GM12873 (cell line): ENCODE measurements around the gene KCNQ5.

Experiments
- CTCF ChIP-seq: IDR thresholded peaks from 2 replicates; pipeline ENCODE4 v1.5.1; 2012; ENCODE audit warnings: low read depth, mild to moderate bottlenecking, moderate library complexity, low read length, control low read depth; ENCODE audit not compliant: insufficient read depth; ENCODE audit errors: missing control alignments

Gene KCNQ5

GRCh38 chr6:73209117-73209516 is 587.3 kb downstream of the KCNQ5 start:
- TF ChIP-seq CTCF: no peak

GRCh38 chr6:73216859-73217258 is 595.0 kb downstream of the KCNQ5 start:
- TF ChIP-seq CTCF: no peak

GRCh38 chr6:73225396-73225795 is 603.5 kb downstream of the KCNQ5 start, which contains the start of gene KHDC1L:
KHDC1L (minus strand) TSS chr6:73225496; CDS start chr6:73225408, 88 bp downstream.
- TF ChIP-seq CTCF: no peak

- TF ChIP-seq CTCF: no peak
Observed at GRCh38 chr6:73227606-73228255, 605.9 kb downstream of the KCNQ5 start.

- TF ChIP-seq CTCF: no peak
Observed at GRCh38 chr6:73231986-73232391, 610.1 kb downstream of the KCNQ5 start.

DNA sequence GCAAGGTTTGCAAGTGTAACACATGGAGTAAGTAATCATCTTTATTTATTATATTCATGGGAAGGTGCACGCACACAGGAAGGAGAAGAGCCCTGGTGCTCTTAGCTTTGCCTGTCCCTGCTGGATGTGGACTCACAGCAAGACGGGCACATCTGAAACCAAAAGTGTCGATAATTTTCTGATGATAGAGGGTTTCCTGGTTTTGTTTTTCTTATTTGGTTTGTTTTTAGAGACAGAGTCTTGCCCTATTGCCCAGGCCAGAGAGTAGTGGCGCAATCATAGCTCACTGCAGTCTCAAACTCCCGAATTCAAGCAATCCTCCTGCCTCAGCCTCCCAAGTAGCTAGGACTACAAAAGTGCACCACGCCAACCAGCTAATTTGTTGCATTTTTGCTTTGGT is 611.2 kb downstream of the KCNQ5 start:
- TF ChIP-seq CTCF: no peak

DNA sequence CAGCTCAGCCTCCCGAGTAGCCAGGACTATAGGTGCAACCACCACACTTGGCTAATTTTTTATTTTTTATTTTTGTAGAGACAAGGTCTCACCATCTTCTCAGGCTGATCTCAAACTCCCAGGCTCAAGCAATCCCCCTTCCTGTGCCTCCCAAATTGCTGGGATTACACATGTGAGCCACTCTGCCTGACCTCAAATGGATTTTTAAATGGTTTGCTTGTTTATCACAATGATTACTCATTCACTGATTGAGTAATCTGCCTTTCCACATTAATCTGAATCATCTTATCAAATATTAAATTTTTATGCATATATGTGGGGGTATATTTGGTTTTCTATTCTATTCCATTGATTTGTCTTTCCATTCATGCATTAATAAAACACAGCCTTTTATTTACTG is 612.9 kb downstream of the KCNQ5 start:
- no peak for TF ChIP-seq CTCF
